Measurements from ENCODE around the gene BTG2.

DNA sequence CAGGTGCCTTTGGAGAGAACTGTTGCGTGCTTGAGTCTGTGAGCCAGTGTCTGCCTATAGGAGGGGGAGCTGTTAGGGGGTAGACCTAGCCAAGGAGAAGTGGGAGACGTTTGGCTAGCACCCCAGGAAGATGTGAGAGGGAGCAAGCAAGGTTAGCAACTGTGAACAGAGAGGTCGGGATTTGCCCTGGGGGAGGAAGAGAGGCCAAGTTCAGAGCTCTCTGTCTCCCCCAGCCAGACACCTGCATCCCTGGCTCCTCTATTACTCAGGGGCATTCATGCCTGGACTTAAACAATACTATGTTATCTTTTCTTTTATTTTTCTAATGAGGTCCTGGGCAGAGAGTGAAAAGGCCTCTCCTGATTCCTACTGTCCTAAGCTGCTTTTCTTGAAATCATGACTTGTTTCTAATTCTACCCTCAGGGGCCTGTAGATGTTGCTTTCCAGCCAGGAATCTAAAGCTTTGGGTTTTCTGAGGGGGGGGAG, 2.4 kb downstream of the BTG2 start:
- TF ChIP-seq, protein P1, sequence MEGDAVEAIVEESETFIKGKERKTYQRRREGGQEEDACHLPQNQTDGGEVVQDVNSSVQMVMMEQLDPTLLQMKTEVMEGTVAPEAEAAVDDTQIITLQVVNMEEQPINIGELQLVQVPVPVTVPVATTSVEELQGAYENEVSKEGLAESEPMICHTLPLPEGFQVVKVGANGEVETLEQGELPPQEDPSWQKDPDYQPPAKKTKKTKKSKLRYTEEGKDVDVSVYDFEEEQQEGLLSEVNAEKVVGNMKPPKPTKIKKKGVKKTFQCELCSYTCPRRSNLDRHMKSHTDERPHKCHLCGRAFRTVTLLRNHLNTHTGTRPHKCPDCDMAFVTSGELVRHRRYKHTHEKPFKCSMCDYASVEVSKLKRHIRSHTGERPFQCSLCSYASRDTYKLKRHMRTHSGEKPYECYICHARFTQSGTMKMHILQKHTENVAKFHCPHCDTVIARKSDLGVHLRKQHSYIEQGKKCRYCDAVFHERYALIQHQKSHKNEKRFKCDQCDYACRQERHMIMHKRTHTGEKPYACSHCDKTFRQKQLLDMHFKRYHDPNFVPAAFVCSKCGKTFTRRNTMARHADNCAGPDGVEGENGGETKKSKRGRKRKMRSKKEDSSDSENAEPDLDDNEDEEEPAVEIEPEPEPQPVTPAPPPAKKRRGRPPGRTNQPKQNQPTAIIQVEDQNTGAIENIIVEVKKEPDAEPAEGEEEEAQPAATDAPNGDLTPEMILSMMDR (conservative IDR thresholded peaks at IDR 0.05 in 1 of 2, IDR thresholded peaks at IDR 0.05 in 1 of 2; ENCODE audit: low read depth in 1 of 2, low read length in 2 of 2) = no peak
- TF ChIP-seq EZH2 (IDR thresholded peaks at IDR 0.05; ENCODE audit: low read length, missing control alignments) = no peak
